H1 (cell line): Measurements from ENCODE around the gene SLC22A23. TPM values are rescaled to one million over a fixed set of nuclear protein-coding genes. Genes with fewer than 3 reads are reported as not detected.

ENCODE experiments used
- CTCF ChIA-PET: fragments of 300-600 bp; sonication (Branson Sonifier 250); formaldehyde crosslinking; loops from one replicate; lab custom pipeline; 2021; ENCODE audit not compliant: partially characterized antibody; lab: Charles Lee
- POLR2A ChIA-PET: fragments of 300-600 bp; sonication (Branson Sonifier 250); formaldehyde crosslinking; loops from one replicate; lab custom pipeline; 2021; ENCODE audit warnings: inconsistent platforms; ENCODE audit not compliant: partially characterized antibody; lab: Charles Lee
- DNase-seq, 2 experiments: peaks; one replicate each; pipeline versions ENCODE4 v3.0.0 to v3.0.0-alpha.2; 2010 to 2022; ENCODE audit warnings: low spot score in 2 of 2, low read depth in 1 of 2, mixed read lengths in 1 of 2
- FAIRE-seq: peaks from 2 replicates; lab custom pipeline; 2011; peaks lifted over from hg19 to GRCh38; lab: Jason Lieb, UNC
- H2AFZ ChIP-seq: 2 replicates; pipeline ENCODE4 v1.8.1; 2012; ENCODE audit warnings: low read length, inconsistent platforms
- H2AK5ac ChIP-seq: 2 replicates; pipeline ENCODE4 v1.6.1; 2013; ENCODE audit warnings: low read depth, low read length
- H2BK120ac ChIP-seq: replicated peaks from 2 replicates; pipeline ENCODE3; 2013; ENCODE audit warnings: low read depth, low read length, inconsistent platforms
- H2BK12ac ChIP-seq: 2 replicates; pipeline ENCODE4 v1.6.1; 2013; ENCODE audit warnings: low read depth, low read length
- H2BK15ac ChIP-seq: 2 replicates; pipeline ENCODE4 v1.6.1; 2013; ENCODE audit warnings: low read length
- H2BK20ac ChIP-seq: 2 replicates; pipeline ENCODE4 v1.6.1; 2013; ENCODE audit warnings: low read length
- H2BK5ac ChIP-seq: 2 replicates; pipeline ENCODE4 v1.6.1; 2013; ENCODE audit warnings: low read depth, low read length
- H3K14ac ChIP-seq: 2 replicates; pipeline ENCODE4 v1.6.1; 2013; ENCODE audit warnings: inconsistent platforms; ENCODE audit not compliant: insufficient read length
- H3K18ac ChIP-seq: 2 replicates; pipeline ENCODE4 v1.6.1; 2013; ENCODE audit warnings: low read length; ENCODE audit errors: extremely low read depth
- H3K23ac ChIP-seq: 2 replicates; pipeline ENCODE4 v1.6.1; 2013; ENCODE audit warnings: inconsistent platforms; ENCODE audit not compliant: insufficient read length
- H3K23me2 ChIP-seq: 2 replicates; pipeline ENCODE4 v1.6.1; 2013; ENCODE audit warnings: low read depth, low read length
- H3K27ac ChIP-seq: 2 replicates; pipeline ENCODE4 v1.6.1; 2011; ENCODE audit warnings: low read depth, low read length, inconsistent platforms
- H3K27me3 ChIP-seq, 4 experiments: replicated peaks in 1 of 4; 1 replicate in 1 of 4; 2 replicates in 3 of 4; pipeline versions ENCODE4 v1.6.1 to v1.8.1; 2011 to 2013; ENCODE audit warnings: low read length in 3 of 4, mild to moderate bottlenecking in 3 of 4, inconsistent platforms in 2 of 4, mixed read lengths in 2 of 4, moderate library complexity in 1 of 4; ENCODE audit not compliant: control insufficient read depth in 3 of 4, insufficient read depth in 3 of 4; ENCODE audit errors: extremely low read depth in 1 of 4
- H3K36me3 ChIP-seq, 4 experiments: 2 replicates each; pipeline versions ENCODE4 v1.6.1 to v1.8.1; 2011 to 2013; ENCODE audit warnings: mild to moderate bottlenecking in 4 of 4, low read length in 3 of 4, moderate library complexity in 2 of 4, control low read depth in 1 of 4, inconsistent platforms in 1 of 4; ENCODE audit not compliant: insufficient read depth in 4 of 4, control insufficient read depth in 2 of 4
- H3K4ac ChIP-seq: replicated peaks from 2 replicates; pipeline ENCODE3; 2013; ENCODE audit warnings: low read length, low read depth, mixed read lengths, inconsistent platforms; ENCODE audit not compliant: insufficient read length
- H3K4me1 ChIP-seq, 4 experiments: replicated peaks in 1 of 4; 1 replicate in 1 of 4; 2 replicates in 3 of 4; pipeline versions ENCODE4 v1.6.1 to v1.8.1; 2011 to 2013; ENCODE audit warnings: low read length in 3 of 4, inconsistent platforms in 2 of 4, mixed read lengths in 1 of 4; ENCODE audit not compliant: insufficient read depth in 4 of 4, control insufficient read depth in 3 of 4
- H3K4me2 ChIP-seq, 2 experiments: 2 replicates each; pipeline versions ENCODE4 v1.6.1 to v1.8.1; 2011 to 2013; ENCODE audit warnings: low read depth in 2 of 2, low read length in 2 of 2, control low read depth in 1 of 2, inconsistent platforms in 1 of 2, mild to moderate bottlenecking in 1 of 2; ENCODE audit not compliant: insufficient read depth in 1 of 2
- H3K4me3 ChIP-seq, 4 experiments: fragments of 200-600, 300-600 bp in 1 of 4; sonication (generic), shearing (Covaris generic), sonication (Bioruptor Twin) in 1 of 4; 2 replicates each; pipeline versions ENCODE4 v1.5.1 to v1.8.1; 2011 to 2016; ENCODE audit warnings: low read length in 4 of 4, low read depth in 3 of 4, control low read depth in 2 of 4, inconsistent platforms in 2 of 4, mild to moderate bottlenecking in 2 of 4, mixed read lengths in 1 of 4, moderate library complexity in 1 of 4; ENCODE audit not compliant: insufficient read depth in 2 of 4; ENCODE audit errors: extremely low read depth in 1 of 4
- H3K56ac ChIP-seq: replicated peaks from 2 replicates; pipeline ENCODE3; 2013; ENCODE audit warnings: low read depth, mild to moderate bottlenecking, mixed read lengths, low read length, inconsistent platforms; ENCODE audit not compliant: insufficient read length
- H3K79me1 ChIP-seq: 2 replicates; pipeline ENCODE4 v1.6.1; 2013; ENCODE audit warnings: low read depth, low read length, control low read depth
- H3K79me2 ChIP-seq, 2 experiments: 2 replicates each; pipeline versions ENCODE4 v1.6.1 to v1.8.1; 2012 to 2013; ENCODE audit warnings: low read length in 2 of 2, mild to moderate bottlenecking in 2 of 2, inconsistent platforms in 1 of 2; ENCODE audit not compliant: insufficient read depth in 2 of 2, control insufficient read depth in 1 of 2
- H3K9ac ChIP-seq, 4 experiments: replicated peaks in 1 of 4; 1 replicate in 1 of 4; 2 replicates in 3 of 4; pipeline versions ENCODE4 v1.6.1 to v1.8.1; 2011 to 2013; ENCODE audit warnings: low read depth in 3 of 4, low read length in 3 of 4, control low read depth in 2 of 4, mild to moderate bottlenecking in 2 of 4, moderate library complexity in 2 of 4, inconsistent platforms in 1 of 4; ENCODE audit errors: extremely low read depth in 1 of 4
- H3K9me3 ChIP-seq, 2 experiments: 2 replicates each; pipeline versions ENCODE4 v1.6.1 to v1.8.1; 2012 to 2013; ENCODE audit warnings: mild to moderate bottlenecking in 2 of 2, moderate library complexity in 2 of 2, control low read depth in 1 of 2, inconsistent platforms in 1 of 2, low read depth in 1 of 2, low read length in 1 of 2, mixed read lengths in 1 of 2; ENCODE audit not compliant: insufficient read depth in 2 of 2
- H4K20me1 ChIP-seq, 2 experiments: replicated peaks in 1 of 2; 2 replicates each; pipeline versions ENCODE3 to v1.8.1; 2011 to 2013; ENCODE audit warnings: inconsistent platforms in 2 of 2, low read length in 2 of 2, mild to moderate bottlenecking in 1 of 2; ENCODE audit not compliant: insufficient read depth in 2 of 2, control insufficient read depth in 1 of 2
- H4K5ac ChIP-seq: 2 replicates; pipeline ENCODE4 v1.6.1; 2013; ENCODE audit warnings: low read length, low read depth, mixed read lengths, inconsistent platforms; ENCODE audit not compliant: insufficient read length
- H4K8ac ChIP-seq: 2 replicates; pipeline ENCODE4 v1.8.0; 2013; ENCODE audit warnings: mild to moderate bottlenecking, moderate library complexity, low read length, inconsistent platforms; ENCODE audit not compliant: insufficient read depth; ENCODE audit errors: extremely low read depth
- H4K91ac ChIP-seq: replicated peaks from 2 replicates; pipeline ENCODE3; 2013; ENCODE audit warnings: low read length, mixed read lengths, inconsistent platforms; ENCODE audit not compliant: insufficient read length
- CBX8 ChIP-seq: fragments of 300-800, 300-1000 bp; sonication (generic); IDR thresholded peaks from 2 replicates; pipeline ENCODE4 v1.7.1; 2016; ENCODE audit warnings: low read depth, low read length, borderline replicate concordance
- CTBP2 ChIP-seq: IDR thresholded peaks from 2 replicates; pipeline ENCODE4 v1.7.0; 2011; ENCODE audit warnings: borderline replicate concordance, mild to moderate bottlenecking, moderate library complexity, mixed read lengths, low read length; ENCODE audit not compliant: insufficient read depth, insufficient read length
- HDAC6 ChIP-seq: IDR thresholded peaks from one replicate; pipeline ENCODE4 v1.7.1; 2012; ENCODE audit warnings: low read depth, mild to moderate bottlenecking, inconsistent platforms, low read length, moderate library complexity
- KDM1A ChIP-seq: fragments of 200-600, 300-600 bp; sonication (generic); IDR thresholded peaks from 2 replicates; pipeline ENCODE4 v1.7.1; 2016; ENCODE audit warnings: mild to moderate bottlenecking, low read length, borderline replicate concordance
- PHF8 ChIP-seq: fragments of 200-600 bp; sonication (generic); conservative IDR thresholded peaks from 2 replicates; pipeline ENCODE4 v1.7.1; 2012; ENCODE audit warnings: low read depth, mild to moderate bottlenecking, inconsistent platforms, low read length, moderate library complexity
- RAD21 ChIP-seq, 2 experiments: IDR thresholded peaks in 1 of 2; conservative IDR thresholded peaks in 1 of 2; 2 replicates each; pipeline ENCODE4 v1.6.1; 2011; ENCODE audit warnings: low read depth in 2 of 2, low read length in 2 of 2, improper control_type of control experiment in 1 of 2, inconsistent platforms in 1 of 2, mild to moderate bottlenecking in 1 of 2, moderate library complexity in 1 of 2
- RFX5 ChIP-seq: IDR thresholded peaks from 2 replicates; pipeline ENCODE4 v1.6.1; 2011; ENCODE audit warnings: low read depth, low read length, improper control_type of control experiment, borderline replicate concordance
- YY1 ChIP-seq: IDR thresholded peaks from 2 replicates; pipeline ENCODE4 v1.6.1; 2011; ENCODE audit warnings: low read depth, mild to moderate bottlenecking, low read length
- WGBS, 2 experiments: shearing (Covaris generic) in 1 of 2; methylation state at CpG; one replicate each; pipeline versions ENCODE4 v1.1.6 to v1.1.7; 2013 to 2015; ENCODE audit warnings: low lambda C conversion rate in 2 of 2, mixed read lengths in 2 of 2, inconsistent platforms in 1 of 2, low coverage in 1 of 2, missing lambda C conversion rate in 1 of 2; ENCODE audit not compliant: insufficient replicate concordance in 2 of 2, insufficient coverage in 1 of 2, insufficient read length in 1 of 2; ENCODE audit errors: extremely low coverage in 1 of 2, missing lambda C conversion rate in 1 of 2; 5-methylcytosine and 5-hydroxymethylcytosine counted together
- polyA plus RNA-seq, 7 experiments: library from polyadenylated mRNA; depleted of rRNA in 3 of 7; stranded (reverse) in 5 of 7; unstranded in 2 of 7; fragments of >200 nt in 5 of 7; fragments of 200-250 nt in 2 of 7; gene quantifications; 1 replicate in 5 of 7; 2 replicates in 1 of 7; 4 replicates in 1 of 7; pipeline versions ENCODE4 v1.2.1 to v1.2.3, GENCODE V29; 2011 to 2013; ENCODE audit warnings: missing spikeins in 2 of 7, mixed read lengths in 2 of 7
- total RNA-seq: library from RNA; stranded (reverse); fragmentation: NEBNext Ultra II Directional; extraction: Animal tissue kit (Norgen Biotek cat#: 25700); gene quantifications from 2 replicates; pipeline ENCODE4 v1.2.1, GENCODE V29; 2021

SLC22A23 gene
- total and polyA plus RNA-seq, 2 of the 8 experiments (the other 6 are each of a cell fraction or from before 2014, with no cell fraction given) = 9.9 to 38.4 TPM

DNA sequence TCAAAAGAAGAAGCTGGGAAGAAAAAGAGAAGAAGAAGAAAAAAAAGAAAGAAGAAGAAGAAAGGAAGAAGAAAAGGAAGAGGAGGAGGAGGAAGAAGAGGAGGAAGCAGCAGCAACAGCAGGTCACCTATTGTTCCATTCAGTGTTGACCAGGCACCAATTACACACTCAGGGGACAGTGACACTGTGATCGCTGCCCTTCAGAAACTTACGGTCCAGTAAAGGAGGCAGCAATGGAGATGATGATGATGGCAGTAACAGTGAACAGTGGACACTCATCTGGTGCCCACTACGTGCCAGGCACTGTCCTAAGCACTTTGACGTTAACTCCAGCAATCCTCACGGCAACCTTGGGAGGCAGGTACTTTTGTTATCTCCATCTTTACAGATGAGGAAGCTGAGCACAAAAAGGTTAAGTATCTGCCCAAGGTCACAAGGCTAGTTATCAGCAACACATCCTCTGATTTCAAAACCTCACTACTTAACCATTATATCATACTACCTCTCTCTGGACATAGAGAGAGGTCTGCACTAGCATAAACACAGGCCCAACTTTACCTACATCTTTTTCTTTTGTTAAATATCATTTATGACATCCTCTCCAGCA is 83.2 kb downstream of the SLC22A23 start:
- 91% methylated on average over 5 of the region's 5 CpGs; no CpG with 5 or more reads in 1 of the 2 experiments for WGBS, 2 experiments
- CTCF ChIA-PET = interaction anchor here (0.5 to 4.0 kb wide), 7 partner anchors 8 to 959 kb away, joined by 3 to 20 read pairs (median 3); no protein-coding TSS in a partner anchor
- H3K56ac ChIP-seq = no peak overlapping the region
- 0 out of 4 replicates have a peak, but pooled peaks cover 0 to 6% of the 10 kb centered on the region in 2 experiments for H3K79me2 ChIP-seq
- H3K27ac ChIP-seq = no peak overlapping the region
- H3K4me3 ChIP-seq = no peak overlapping the region
- H4K8ac ChIP-seq = no peak overlapping the region
- H3K23ac ChIP-seq = no peak overlapping the region
- no peak overlapping the region for H2BK12ac ChIP-seq
- no peak overlapping the region for H2AK5ac ChIP-seq
- no peak overlapping the region for H3K9ac ChIP-seq
- no peaks in the 10 kb centered on the region for H3K36me3 ChIP-seq
- no peak overlapping the region for H3K14ac ChIP-seq
- peaks cover 2 to 3% of the 10 kb centered on the region in 2 experiments for H4K20me1 ChIP-seq
- no peak overlapping the region for H3K4me2 ChIP-seq
- DNase-seq (no peak), FAIRE-seq (no peak)
- no peak overlapping the region for H2AFZ ChIP-seq
- H3K79me1 ChIP-seq = no peaks in the 10 kb centered on the region; the same call in 1 of the 2 replicates
- no peak overlapping the region for H3K4ac ChIP-seq
- no peaks in the 10 kb centered on the region for H3K9me3 ChIP-seq
- H2BK5ac ChIP-seq = no peak overlapping the region
- H2BK20ac ChIP-seq = no peak overlapping the region
- no peak overlapping the region for H4K5ac ChIP-seq
- peaks cover 0 to 5% (median 3%) of the 10 kb centered on the region in 4 experiments; a peak in 4 of 7 replicates for H3K4me1 ChIP-seq
- no peak overlapping the region for H4K91ac ChIP-seq
- POLR2A ChIA-PET = no interaction called here
- no peak overlapping the region for H2BK15ac ChIP-seq
- H3K18ac ChIP-seq = no peak overlapping the region
- no peaks in the 10 kb centered on the region for H3K23me2 ChIP-seq
- TF ChIP-seq RFX5 (no peak), RAD21 (IDR thresholded peaks at IDR 0.05 in 1 of 2, conservative IDR thresholded peaks at IDR 0.05 in 1 of 2; ENCODE audit: low read depth in 2 of 2, low read length in 2 of 2) (no peak), CTBP2 (no peak), KDM1A (no peak), PHF8 (no peak), CBX8 (no peak), HDAC6 (no peak), YY1 (no peak)
- no peaks in the 10 kb centered on the region for H3K27me3 ChIP-seq
- H2BK120ac ChIP-seq = no peak overlapping the region
